NB4 (cell line): Measurements from ENCODE around the gene PALD1.

Experiments used
- MYC ChIP-seq: IDR thresholded peaks from 2 replicates; pipeline ENCODE4 v1.6.1; 2011; ENCODE audit warnings: low read depth, low read length
- POLR2A ChIP-seq: IDR thresholded peaks from 2 replicates; pipeline ENCODE4 v1.6.1; 2011; ENCODE audit warnings: mild to moderate bottlenecking; ENCODE audit not compliant: insufficient read length; ENCODE audit errors: extremely low read depth
- TF ChIP-seq, protein P1 (sequence below): IDR thresholded peaks from 2 replicates; pipeline ENCODE4 v1.6.1; 2011; ENCODE audit warnings: low read depth, low read length
- TF ChIP-seq, protein P2 (sequence below): IDR thresholded peaks from one replicate; pipeline ENCODE4 v1.5.1; 2012; ENCODE audit warnings: low read depth, low read length

DNA sequence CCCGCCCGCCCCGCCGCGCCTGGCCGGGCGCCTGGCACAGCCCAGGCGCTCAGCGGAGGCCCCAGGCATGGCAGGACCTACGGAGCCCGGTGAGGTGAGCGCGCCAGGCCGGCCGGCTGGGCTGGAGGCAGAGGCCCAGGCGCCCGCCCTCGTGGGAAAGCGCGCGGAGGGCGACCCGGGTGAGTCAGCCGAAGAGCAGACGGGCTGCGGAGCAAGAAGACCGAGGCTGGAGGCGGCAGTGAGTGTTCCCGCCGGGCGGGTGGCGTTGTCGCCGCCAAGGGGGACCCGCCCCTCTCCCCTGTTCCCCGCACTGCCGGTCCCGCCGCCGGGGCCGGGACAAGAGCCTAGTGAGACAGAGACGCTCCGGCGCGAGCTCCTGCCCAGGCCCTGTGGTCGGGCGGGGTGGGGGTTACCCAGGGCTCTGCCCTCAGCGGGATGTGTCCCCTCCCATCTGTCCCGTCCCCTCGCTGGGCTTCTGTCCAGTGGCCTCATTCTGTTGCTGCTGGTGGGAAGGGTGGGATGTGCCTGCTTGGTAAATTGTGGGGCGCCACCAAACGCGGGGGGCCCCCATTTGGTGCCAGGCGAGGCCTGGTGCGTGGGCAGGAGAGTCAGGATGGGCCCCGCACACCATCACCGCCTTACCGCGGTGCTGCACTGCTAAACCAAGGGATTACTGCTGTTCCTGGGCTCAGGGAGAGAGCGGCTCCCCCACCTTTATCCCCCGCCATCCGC lies 20.1 kb upstream of the PALD1 start:
- TF ChIP-seq, protein P1, sequence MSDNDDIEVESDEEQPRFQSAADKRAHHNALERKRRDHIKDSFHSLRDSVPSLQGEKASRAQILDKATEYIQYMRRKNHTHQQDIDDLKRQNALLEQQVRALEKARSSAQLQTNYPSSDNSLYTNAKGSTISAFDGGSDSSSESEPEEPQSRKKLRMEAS: peak; percentile 65
- TF ChIP-seq, protein P2, sequence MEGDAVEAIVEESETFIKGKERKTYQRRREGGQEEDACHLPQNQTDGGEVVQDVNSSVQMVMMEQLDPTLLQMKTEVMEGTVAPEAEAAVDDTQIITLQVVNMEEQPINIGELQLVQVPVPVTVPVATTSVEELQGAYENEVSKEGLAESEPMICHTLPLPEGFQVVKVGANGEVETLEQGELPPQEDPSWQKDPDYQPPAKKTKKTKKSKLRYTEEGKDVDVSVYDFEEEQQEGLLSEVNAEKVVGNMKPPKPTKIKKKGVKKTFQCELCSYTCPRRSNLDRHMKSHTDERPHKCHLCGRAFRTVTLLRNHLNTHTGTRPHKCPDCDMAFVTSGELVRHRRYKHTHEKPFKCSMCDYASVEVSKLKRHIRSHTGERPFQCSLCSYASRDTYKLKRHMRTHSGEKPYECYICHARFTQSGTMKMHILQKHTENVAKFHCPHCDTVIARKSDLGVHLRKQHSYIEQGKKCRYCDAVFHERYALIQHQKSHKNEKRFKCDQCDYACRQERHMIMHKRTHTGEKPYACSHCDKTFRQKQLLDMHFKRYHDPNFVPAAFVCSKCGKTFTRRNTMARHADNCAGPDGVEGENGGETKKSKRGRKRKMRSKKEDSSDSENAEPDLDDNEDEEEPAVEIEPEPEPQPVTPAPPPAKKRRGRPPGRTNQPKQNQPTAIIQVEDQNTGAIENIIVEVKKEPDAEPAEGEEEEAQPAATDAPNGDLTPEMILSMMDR: no peak
- TF ChIP-seq POLR2A (no peak), MYC (no peak)
